G401 (cell line): ENCODE results near the gene TNFAIP8. TPM values are rescaled to one million over a fixed set of nuclear protein-coding genes. Genes with fewer than 3 reads are reported as not detected.

Experiments used
- DNase-seq: peaks from one replicate; pipeline ENCODE4 v3.0.0-alpha.2; 2015; ENCODE audit warnings: low spot score
- in situ Hi-C: cut with HindIII; loops from 2 replicates; pipeline ENCODE4 v1.10.0; 2016; ENCODE audit warnings: low sequenced_read_pairs, mixed read lengths
- total RNA-seq: library from RNA; depleted of rRNA; stranded (reverse); fragments of >200 nt; shearing (Covaris generic); gene quantifications from 2 replicates; pipeline ENCODE4 v1.2.3, GENCODE V29; 2014

Gene TNFAIP8
- total RNA-seq, 1 experiment from 2014 or later: 39.4 TPM

DNA sequence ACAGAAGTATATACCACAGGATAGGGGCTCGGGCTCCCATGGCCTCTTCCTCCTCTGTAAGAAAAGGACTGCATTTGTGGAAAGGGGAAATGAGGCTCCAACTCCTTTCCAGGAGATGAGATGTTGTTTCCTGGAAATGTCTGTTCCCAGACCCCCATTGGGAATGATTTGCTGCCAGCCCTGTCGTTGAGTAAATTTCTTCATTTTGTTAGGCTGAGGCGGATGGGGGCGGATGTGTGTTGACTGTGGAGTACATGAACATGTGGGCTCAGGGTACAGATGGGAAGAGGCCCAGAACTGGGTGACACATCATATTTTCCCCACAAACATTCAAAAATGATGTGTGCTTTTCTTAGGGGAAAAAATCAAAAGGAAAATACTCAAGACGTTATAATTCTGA lies 28.8 kb upstream of the TNFAIP8 start:
- DNase-seq: no peak
- in situ Hi-C loops: no loop called here

DNA sequence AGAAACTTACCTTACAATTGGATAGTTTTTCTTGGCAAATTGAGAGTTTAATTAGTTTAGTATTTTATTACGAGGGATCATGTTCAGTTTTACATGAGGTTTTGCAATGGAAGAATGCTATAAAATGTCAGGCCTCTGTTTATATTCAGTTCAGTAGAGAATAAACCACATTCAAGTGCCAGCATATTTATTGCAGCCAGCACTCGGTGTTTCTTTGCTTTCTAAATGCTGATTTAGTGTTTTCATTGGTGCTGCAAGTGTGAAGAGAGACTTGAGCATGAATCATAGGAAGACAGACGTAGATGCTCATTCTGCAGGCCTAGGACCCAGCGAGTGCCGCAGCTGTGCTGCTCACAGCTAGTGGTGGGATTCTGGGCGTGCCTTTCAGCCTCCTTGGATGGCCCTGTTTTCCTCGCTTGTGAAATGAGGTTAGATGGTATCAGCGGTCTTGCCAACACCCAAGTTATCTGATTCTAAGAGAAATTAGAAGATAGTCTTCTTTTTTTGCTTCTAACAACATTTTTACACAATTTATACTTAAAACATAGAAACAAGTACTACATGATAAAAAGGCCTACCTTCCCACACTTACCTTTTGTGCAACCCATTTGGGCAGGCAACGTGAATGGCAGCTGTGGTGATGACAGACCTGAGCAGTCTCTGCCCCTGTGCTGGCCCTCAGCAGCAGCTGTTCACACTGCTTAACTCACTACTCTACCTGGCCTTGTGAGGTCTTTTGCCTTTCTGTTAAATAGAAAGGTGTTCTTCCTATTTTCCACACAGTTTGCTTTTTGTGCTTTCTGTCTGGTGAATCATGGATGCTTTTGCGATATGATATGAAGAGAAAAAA lies 26.8 kb upstream of the TNFAIP8 start:
- in situ Hi-C loops: no loop called here
- DNase-seq: no peak

DNA sequence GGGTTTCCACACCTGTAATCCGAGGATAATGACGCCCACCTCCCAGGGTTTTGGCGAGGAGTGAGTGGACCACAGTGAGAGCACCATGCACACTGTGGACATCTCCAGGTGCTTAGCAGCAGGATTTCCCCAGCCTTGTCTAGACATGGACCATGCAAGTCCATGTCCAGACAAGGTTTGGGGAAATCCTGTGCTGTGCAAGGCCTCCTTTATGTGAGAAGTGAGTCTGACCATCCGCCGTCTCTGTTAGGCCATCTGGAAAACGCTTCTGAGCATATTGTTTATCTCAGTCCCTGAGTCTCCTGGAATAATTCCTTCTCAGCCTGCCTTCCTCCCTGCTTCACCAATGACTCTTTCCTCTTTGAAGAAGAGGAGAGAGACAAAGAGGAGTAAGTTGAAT lies 26.2 kb upstream of the TNFAIP8 start:
- DNase-seq: no peak
- in situ Hi-C loops: no loop called here

DNA sequence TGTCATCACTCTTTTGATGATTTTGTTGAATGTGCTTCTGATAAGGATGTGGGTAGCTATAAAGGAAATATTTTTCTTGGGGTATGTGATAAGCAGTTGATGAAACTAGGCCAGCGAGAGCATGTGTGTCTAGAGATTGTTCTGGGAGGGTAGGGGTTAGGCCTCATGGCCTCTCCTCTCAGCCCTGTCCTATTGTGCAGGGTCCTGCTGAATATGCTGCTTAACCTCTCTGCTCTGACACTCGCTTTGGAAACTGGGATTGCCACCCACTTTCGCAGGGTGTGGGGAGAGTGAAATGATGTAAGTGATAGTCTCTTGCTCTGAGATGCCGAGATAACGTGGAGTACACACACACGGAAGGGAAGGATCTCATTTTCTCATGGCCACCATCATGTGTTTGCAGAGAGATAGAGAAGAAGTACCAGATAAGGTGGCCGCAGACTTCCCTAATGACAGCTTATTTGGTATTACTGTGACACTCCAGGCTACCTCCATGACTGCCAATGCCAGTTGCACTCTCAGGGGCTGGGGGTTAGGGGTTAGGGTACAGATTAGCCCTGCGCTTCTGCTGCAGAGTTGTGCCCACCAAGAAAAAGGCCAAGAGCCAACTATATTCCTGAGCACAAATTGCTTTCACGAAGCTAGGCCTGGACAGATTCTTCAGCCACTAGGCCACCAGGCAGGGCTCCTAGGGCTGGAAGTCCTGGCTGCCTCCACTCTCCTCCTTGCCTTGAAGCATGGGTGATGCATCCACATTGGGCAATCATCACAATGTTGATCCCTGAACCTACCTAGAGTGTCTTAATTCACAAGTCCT lies 25.2 kb upstream of the TNFAIP8 start:
- in situ Hi-C loops: no loop called here
- no peak for DNase-seq

DNA sequence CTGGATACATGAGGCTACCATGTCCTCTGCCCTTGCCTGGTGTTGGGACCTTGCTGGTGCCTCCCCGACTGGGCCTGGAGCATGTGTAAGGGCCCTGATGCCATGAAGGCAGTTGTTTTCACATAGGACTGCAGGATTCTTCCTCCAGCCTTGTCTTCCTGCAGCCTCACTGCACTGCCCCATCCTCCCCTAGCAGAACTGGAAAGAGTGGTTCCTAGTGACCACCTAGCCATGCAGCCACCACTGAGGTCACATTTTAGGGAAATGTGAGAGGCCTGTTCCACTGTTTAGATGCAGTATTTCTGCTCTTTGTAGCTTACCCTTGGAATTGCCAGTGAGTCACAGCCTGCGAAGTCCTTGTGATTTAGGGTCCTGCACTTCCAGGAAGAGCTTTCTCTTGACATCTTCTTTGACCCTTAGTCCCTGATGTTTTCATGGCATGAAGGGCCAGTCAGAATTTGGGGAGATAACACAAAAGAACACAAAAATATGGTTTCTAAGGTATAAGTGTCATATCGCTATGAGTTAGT lies 24.2 kb upstream of the TNFAIP8 start:
- no peak for DNase-seq
- in situ Hi-C loops: no loop called here

DNA sequence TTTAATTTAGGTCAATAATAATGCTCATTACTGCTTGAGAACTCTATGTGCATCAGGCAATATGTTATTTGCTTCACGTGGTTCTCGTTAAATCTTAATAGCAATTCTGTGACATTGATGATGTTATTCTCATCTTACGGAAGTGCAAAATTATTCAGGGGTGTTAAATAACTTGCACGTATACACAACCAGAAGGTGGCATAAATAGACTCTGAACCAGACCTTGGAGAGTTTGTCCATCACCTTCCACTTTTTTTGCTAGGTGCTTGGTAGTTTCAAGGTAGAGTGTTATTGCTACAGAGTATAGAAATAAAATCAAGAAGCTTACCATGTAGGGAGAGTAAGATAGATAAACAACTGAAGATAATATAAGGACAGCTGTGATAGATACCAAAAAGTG lies 23.6 kb upstream of the TNFAIP8 start:
- DNase-seq: no peak
- in situ Hi-C loops: no loop called here

DNA sequence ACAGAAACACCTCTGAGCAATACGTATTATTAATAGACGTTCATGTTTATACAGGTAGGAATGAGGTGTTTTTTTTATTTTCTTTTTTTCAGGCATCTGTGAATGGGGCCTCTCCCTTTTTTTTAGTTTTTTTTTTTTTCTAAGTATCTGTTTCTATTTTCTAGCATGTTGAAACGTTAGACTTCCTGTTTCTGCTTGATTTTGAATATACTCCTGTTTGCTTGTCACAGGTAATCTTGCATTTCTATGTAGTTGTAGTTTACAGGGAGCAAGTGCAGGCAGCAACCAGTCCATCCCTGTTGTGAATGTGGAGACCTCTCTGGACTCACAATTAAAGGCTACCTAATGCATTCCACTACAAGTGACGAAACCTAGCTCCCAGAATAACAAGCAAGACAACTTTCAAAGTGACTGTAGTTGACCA lies 22.8 kb upstream of the TNFAIP8 start:
- in situ Hi-C loops: no loop called here
- DNase-seq: no peak

DNA sequence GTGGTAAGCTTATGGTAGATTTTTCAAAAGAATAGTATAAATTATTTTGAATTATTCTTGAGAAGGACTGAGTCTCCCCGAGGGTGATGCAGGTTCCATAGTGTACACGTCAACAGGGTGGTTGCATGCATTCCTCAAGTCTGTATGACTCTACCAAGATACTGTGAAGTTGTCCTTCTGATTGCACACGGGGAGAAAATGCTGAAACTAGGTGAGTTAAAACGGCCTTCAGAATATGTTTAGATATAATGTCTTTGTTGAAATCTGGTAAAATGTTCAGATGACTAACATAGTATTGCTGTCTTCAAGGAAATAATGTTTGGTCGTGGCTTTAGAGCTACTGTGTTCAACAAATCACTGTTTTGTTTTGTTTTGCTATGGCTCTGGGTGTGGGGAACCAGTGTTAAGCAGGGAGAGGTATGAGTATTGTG lies 22.4 kb upstream of the TNFAIP8 start:
- no peak for DNase-seq
- in situ Hi-C loops: no loop called here

DNA sequence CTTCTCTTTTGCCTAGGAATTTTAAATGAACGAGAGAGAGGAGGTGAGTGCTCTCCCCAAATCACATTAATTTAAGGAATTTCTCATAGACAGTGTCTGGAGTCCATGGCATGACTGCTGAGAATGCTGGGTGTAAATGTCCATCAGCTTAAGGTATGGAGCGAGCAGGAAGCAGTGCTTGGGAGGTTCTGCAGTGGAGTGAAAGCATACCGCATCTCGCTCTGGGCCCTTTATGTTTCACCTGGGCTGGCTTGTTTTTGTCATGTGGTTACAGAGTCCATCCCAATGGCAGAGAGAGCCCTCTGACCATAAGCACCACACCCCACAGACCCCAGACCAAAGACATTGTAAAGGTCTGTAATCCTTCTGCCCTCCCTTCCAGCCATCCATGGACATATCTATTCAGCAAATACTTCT lies 20.6 kb upstream of the TNFAIP8 start:
- no peak for DNase-seq
- in situ Hi-C loops: no loop called here

DNA sequence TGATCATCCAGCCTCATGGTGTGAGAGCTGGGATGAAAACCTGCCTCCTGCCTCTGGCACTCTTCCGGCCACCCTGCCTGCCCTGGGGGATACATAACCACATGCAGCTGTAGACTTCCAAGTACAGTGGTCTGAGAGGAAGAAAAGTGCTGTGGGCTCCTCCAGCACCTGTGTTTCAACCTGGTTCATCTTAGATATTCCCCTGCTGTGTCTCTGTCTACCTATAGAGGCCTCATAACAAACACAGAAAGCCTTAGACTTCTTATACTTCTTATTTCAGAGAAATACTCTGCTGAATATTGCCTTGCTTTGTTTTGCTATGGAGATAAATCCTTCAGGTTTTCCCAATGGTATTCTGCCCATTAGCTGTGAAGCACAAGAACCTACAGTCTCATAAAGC lies 19.6 kb upstream of the TNFAIP8 start:
- DNase-seq: no peak
- in situ Hi-C loops: no loop called here

DNA sequence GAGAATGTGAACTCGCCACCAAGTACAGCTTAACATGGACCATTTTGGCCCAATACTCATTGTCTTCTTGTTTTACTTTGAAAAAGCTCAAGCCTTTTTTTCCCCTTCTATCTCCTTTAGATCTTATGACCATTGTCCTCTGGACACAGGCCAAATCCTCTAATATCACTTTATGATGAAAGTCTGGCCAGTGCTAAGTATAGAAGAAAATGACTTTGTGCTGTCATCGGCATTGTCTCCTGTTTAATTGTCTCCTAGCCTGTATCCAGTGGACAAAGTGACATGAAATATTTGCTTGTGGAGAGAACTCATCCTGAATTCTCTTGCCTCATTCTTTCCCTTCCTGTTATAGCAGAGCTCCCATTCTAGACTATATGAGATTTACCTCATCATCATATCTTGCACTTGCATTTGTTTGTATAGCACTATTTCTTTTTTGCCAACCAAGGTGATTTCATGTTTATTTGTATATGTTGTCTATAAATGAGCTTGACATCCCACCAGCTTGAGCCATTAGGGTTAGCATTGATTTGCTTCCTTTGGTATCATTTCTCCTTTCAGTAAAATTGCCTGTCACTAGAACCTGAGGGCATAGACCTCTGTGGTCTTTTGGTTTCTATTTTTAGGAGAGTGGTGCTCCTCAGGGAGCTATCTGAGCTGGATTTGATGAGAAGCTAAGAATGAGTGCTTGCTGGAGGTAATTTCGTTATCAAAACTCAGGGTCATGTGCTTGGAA lies 18.8 kb upstream of the TNFAIP8 start:
- in situ Hi-C loops: no loop called here
- DNase-seq: no peak

DNA sequence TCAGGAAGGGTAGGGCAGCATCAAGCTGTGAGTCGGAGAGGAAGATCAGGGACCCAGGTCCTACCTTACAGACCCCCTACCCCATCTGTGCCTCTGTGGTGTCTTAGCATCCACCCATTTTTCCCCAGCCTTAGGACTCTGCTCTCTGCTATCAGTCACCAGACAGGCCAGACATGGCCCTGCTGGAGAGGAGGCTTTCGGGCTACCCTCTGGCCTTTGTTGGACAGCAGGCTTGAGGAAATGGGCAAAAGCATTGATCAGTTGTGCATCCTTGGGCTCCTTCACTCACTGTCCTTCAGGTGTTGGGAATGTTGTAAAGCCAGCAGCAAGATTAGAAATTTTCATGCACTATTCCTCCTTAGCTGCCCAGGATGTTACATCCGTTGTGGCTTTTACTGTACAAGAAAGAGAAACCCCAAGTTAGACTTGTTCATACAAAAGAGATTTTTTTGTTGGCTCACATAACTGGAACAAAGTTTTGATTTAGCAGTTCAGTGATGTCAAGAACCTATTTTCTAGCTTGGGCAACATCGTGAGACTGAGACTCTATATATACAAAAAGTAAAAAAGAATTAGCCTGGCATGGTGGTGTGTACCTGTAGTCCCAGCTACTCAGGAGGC lies 17.4 kb upstream of the TNFAIP8 start:
- DNase-seq: no peak
- in situ Hi-C loops: no loop called here

DNA sequence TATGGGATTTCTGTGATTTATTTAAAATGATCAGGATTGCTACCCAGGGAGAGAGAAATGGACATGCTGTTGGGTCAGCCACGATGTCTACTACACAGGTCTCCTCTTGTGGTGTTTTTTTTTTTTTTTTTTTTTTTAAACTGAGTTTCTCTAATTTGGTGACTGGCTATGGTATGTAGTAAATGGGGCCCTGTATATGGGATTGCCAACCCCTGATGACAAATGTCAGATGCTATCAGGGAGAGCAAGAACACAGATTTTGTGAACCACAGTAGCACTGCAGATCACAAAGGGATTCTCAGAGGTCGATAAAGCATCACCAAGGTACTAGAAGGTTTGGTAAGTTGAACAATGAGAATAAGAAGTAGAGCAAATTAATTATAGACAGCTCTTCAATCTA lies 16.5 kb upstream of the TNFAIP8 start:
- in situ Hi-C loops: no loop called here
- no peak for DNase-seq

DNA sequence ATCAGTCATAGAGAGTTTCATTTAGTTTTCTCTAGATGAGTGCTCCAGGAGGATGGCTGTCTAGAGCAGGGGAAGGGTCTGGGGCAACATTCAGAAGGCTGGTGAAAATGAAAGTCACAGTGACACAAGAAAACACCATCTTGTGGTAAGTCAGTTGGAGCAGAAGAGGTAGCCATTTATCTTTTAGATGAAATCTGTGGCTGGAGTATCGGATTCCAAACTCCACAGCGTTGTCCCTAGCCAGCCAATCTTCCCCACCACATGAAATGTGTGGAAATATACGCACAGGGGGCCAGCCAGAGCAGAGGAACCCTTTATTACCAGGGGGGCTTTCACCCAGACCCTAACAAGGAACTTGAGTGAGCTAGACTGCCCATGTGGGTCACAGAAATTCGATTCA lies 15.9 kb upstream of the TNFAIP8 start:
- DNase-seq: no peak
- in situ Hi-C loops: no loop called here

DNA sequence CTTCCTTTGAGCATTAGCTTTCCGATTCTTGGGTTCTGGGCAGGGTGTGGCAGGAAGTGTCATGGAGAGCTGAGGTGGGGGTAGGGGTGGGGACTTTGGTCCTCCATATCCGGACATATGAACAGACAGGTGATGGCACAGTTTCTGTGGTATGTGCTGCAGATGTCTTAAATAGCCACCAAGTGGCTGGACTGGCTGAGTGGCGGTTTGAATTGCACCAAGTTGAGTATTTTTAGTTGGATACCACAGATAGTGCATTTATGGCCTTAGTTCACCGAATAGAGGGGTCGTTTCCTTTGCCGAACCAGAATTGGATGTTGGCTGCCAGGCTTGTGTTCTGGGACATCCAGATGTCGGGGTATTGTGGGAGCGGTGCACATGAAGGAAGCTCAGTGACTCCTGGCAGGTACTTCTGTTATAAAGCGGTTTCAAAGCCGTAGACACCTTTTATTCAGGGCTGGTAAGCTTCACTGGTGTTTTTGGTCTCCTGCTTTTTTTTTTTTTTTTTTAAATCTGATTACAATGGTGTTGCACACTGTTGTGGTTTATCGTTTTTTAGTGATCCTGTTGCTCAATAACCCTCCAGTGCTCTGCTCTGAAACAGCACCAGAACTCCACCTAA lies 15.1 kb upstream of the TNFAIP8 start:
- DNase-seq: no peak
- in situ Hi-C loops: no loop called here

DNA sequence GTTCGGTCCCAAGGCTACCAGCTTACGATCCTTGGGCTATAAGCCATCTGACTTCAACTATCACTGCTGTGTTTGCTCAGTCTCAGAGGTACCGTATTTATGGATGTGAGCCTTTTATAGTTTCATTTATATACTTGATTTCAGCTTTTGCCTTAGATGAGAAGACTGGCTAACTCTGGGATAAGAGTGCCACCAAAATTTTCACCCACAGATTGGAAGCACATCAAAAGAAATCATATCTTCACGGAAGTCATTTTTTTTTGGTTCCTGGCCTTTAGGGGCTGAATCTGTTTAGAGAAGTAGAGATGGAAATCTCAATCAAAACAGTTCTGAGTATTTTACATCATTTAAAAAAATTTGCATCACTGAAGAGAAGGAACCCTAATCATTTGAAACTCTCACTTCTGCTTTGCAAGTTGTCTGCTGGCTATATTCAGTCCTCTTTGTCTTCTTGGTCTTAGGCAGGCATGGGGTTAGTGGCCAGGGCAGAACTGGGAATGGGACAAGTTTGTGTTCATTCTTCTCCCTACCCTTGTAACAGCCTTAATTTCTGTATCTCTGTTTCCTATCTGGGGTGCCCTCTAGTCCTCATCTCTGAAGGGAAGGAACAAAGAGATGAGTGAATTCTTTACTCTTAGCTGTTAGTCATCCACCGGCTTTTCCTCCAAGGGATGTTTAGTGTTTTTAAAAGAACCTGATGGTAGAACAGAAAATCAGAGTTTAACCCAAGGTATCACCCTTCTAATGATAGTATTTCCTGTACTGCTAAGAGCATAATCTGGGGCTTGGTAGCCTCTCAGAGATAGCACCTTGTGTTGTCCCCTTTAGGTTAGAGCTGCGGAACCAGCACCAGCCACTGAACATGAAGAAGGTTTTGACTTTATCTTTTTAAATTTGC lies 14.1 kb upstream of the TNFAIP8 start:
- DNase-seq: no peak
- in situ Hi-C loops: no loop called here

DNA sequence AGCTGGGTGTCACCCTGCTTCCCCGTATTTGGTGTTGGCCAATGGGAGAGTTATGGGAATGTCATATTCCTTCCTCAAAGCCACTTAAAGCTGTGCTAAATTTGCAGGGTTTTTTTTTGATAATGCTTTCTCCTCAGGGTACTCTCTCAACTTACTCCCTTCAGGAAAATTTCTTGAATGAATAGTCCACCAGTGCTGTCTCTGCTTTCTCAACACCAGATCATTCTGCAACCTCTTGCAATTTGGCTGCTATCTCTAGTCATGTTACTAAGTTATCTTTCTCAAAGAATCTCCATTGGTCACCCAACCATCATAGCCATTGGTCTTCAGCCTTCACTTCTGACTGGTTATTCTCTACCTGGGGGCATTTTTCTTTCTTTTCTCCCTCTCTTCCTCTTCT lies 13.4 kb upstream of the TNFAIP8 start:
- DNase-seq: no peak
- in situ Hi-C loops: no loop called here

DNA sequence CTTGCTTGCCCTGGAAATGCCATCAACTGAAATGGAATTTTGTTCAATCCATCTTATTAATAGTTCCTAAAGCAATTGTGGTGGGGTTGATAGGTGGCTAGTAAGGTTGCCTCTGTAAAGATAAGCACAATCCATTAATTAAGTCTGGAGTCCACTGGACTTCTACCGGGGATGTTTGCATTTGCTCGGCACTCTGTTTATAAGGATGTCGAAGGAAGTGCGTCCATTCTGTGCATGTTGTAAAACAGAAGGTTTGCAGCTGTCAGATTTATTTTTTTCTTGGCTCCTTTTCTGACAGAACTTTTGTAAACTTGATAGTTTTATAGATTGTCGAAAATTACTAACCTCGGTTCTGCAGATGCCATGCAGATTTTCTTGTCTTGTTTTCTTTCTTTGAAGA lies 12.8 kb upstream of the TNFAIP8 start:
- in situ Hi-C loops: no loop called here
- DNase-seq: no peak
